ENCODE data around the gene BABAM2.
A peak's percentile ranks its signal among the peaks of the same experiment; 100 is the strongest.

The BABAM2 gene

DNA sequence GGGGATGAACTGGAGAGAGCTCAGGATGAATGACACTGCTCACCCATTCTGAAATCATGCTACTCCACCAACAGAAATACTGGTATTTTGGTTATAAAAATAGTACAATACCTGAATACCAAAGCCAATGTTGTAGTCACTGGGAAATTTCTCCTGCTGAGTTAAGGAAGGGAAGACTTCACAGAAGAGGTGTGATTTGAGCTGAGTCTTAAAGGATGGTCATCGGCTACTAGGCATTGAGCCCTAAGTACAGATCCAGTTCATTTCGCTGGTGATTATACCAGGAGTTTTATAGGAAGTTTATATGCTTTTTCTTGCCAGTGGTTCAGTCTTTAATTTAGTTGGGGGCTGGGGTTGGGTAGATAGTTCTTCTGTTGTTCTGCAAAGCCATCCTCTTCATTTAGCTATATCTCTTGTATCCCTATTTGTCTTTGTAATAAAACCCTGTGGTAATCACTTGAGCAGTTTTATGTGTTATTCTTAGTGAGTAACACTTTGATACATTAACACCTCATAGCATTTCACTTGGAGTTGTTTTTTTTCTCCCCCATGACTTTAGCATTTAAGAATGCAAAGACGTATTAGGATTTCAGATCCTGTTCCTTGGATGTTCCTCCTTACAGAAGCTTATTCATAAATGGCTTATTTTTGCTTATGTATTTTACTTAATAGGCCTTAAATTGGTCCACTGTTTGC lies 262.2 kb downstream of the BABAM2 start (continued):
- no peak for TF ChIP-seq ZNF518A (tag by site-specific recombination; conservative IDR thresholded peaks at IDR 0.05; ENCODE audit: low read depth)
- TF ChIP-seq ZNF311 (tag by site-specific recombination; IDR thresholded peaks at IDR 0.05; ENCODE audit: borderline replicate concordance): no peak
- peak; percentile 33; the same call in 1 of the 2 replicates for TF ChIP-seq ZNF366 (tag by site-specific recombination; conservative IDR thresholded peaks at IDR 0.05)
- TF ChIP-seq, protein P1, sequence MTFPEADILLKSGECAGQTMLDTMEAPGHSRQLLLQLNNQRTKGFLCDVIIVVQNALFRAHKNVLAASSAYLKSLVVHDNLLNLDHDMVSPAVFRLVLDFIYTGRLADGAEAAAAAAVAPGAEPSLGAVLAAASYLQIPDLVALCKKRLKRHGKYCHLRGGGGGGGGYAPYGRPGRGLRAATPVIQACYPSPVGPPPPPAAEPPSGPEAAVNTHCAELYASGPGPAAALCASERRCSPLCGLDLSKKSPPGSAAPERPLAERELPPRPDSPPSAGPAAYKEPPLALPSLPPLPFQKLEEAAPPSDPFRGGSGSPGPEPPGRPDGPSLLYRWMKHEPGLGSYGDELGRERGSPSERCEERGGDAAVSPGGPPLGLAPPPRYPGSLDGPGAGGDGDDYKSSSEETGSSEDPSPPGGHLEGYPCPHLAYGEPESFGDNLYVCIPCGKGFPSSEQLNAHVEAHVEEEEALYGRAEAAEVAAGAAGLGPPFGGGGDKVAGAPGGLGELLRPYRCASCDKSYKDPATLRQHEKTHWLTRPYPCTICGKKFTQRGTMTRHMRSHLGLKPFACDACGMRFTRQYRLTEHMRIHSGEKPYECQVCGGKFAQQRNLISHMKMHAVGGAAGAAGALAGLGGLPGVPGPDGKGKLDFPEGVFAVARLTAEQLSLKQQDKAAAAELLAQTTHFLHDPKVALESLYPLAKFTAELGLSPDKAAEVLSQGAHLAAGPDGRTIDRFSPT (tag by site-specific recombination; IDR thresholded peaks at IDR 0.05): no peak
- no peak for TF ChIP-seq ZNF658 (tag by site-specific recombination; IDR thresholded peaks at IDR 0.05)
- TF ChIP-seq, protein P2, sequence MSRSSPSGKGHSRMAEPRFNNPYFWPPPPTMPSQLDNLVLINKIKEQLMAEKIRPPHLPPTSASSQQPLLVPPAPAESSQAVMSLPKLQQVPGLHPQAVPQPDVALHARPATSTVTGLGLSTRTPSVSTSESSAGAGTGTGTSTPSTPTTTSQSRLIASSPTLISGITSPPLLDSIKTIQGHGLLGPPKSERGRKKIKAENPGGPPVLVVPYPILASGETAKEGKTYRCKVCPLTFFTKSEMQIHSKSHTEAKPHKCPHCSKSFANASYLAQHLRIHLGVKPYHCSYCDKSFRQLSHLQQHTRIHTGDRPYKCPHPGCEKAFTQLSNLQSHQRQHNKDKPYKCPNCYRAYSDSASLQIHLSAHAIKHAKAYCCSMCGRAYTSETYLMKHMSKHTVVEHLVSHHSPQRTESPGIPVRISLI (tag by site-specific recombination; IDR thresholded peaks at IDR 0.05): 0 out of 2 replicates have a peak, but pooled peaks have one; percentile 15
- 0 out of 2 replicates have a peak, but pooled peaks have one; percentile 26 for TF ChIP-seq ZSCAN30 (tag by site-specific recombination; IDR thresholded peaks at IDR 0.05)
- TF ChIP-seq ZNF830 (tag by site-specific recombination; IDR thresholded peaks at IDR 0.05; ENCODE audit: low read depth): no peak
- no peak for TF ChIP-seq ZNF239 (tag by site-specific recombination; IDR thresholded peaks at IDR 0.05)
- no peak for TF ChIP-seq ZNF776 (tag by site-specific recombination; IDR thresholded peaks at IDR 0.05; ENCODE audit: borderline replicate concordance)

DNA sequence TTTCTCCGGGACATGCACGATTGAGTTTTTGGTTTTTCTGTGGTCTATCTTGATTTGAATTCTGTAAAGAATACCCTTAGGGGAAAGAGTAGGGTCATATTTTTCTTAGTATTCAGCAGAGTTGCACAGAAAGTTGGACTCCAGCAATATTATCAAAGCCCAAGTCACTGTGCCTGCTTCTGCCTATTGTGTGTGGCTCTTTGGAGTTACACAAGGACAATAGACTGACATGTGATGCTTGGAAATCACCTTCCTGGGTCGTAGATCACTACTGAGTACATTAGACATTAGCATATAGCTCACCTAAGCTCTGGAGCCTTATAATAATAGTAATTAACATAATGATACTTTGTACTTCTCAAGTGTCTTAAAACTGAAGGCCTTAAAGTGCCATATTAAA lies 263.3 kb downstream of the BABAM2 start:
- POLR2A ChIA-PET: no interaction called here
- H3K9me3 ChIP-seq (ENCODE audit: control insufficient read depth, insufficient read depth, low read depth, low read length): no peaks in the 10 kb centered on the region
- TF ChIP-seq ZNF623 (tag by site-specific recombination; IDR thresholded peaks at IDR 0.05) (no peak), ZEB2 (tag by site-specific recombination; IDR thresholded peaks at IDR 0.05) (no peak)
- no peaks in the 10 kb centered on the region for H3K36me3 ChIP-seq (ENCODE audit: control insufficient read depth in 2 of 2, insufficient read depth in 1 of 2, low read length in 2 of 2)
- CTCF ChIA-PET: interaction anchor here (0.6 to 0.8 kb wide), 3 partner anchors 32 to 349 kb away, joined by 4 to 5 read pairs (median 4); no protein-coding TSS in a partner anchor
- peaks cover 6% of the 10 kb centered on the region; the same call in 1 of the 2 replicates for H3K4me1 ChIP-seq (ENCODE audit: control insufficient read depth, insufficient read depth, low read length)
- no peak overlapping the region for H3K27ac ChIP-seq (ENCODE audit: extremely low read depth, low read depth, low read length)
- no peak overlapping the region for H3K4me3 ChIP-seq (ENCODE audit: low read depth, low read length)

DNA sequence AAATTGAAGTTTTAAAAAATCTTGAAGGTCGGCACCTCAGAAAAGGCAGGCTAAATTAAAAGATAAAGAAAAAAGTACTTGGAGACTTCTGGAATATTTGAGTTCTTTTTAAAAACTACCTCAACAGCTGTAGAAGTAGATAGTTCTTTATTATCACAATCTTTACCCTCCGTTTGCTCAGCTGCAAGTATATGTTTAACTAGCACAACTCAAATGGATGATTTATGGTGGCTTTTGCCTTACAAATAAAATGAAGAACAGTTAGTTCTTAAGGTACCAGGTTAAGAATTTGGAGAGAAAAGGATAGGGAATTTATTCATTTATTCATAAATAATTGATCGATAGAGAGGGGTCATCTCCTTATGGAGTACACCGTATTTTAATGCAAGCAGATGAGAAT lies 264.6 kb downstream of the BABAM2 start:
- CTCF ChIA-PET: interaction anchor here (0.6 to 2.9 kb wide), 19 partner anchors 9 to 411 kb away, joined by 3 to 12 read pairs (median 3); no protein-coding TSS in a partner anchor

More for the DNA sequence above, 264.6 kb downstream of the BABAM2 start:
- H3K36me3 ChIP-seq (ENCODE audit: control insufficient read depth in 2 of 2, insufficient read depth in 1 of 2, low read length in 2 of 2): no peaks in the 10 kb centered on the region
- no peak overlapping the region for H3K27ac ChIP-seq (ENCODE audit: extremely low read depth, low read depth, low read length)
- POLR2A ChIA-PET: interaction anchor here (0.6 kb wide), 1 partner anchor 344 kb away, joined by 3 read pairs; no protein-coding TSS in a partner anchor
- TF ChIP-seq ZBTB11 (tag by site-specific recombination; conservative IDR thresholded peaks at IDR 0.05; ENCODE audit: low read depth) (no peak), ZNF513 (tag by site-specific recombination; IDR thresholded peaks at IDR 0.05) (no peak), ZNF214 (tag by site-specific recombination; IDR thresholded peaks at IDR 0.05; ENCODE audit: borderline replicate concordance) (no peak)
- no peak overlapping the region for H3K4me3 ChIP-seq (ENCODE audit: low read depth, low read length)
- H3K4me1 ChIP-seq (ENCODE audit: control insufficient read depth, insufficient read depth, low read length): peaks cover 6% of the 10 kb centered on the region; the same call in 1 of the 2 replicates
- no peaks in the 10 kb centered on the region for H3K9me3 ChIP-seq (ENCODE audit: control insufficient read depth, insufficient read depth, low read depth, low read length)
